Calu3 (cell line): ENCODE data around the gene GRK5. TPM values are rescaled to one million over a fixed set of nuclear protein-coding genes. Genes with fewer than 3 reads are reported as not detected.

Experiments
- BruUV-seq: library from RNA; stranded (reverse); fragments of 400-500 nt; replicated peaks from 2 replicates; lab custom pipeline; 2021; lab: Mats Ljungman, UMichigan
- CTCF ChIA-PET: fragments of 300-600 bp; sonication (Branson Sonifier 250); formaldehyde crosslinking; loops from one replicate; lab custom pipeline; 2022; ENCODE audit warnings: antibody characterized with exemption; lab: Charles Lee
- DNase-seq: peaks from one replicate; pipeline ENCODE4 v3.0.0; 2022
- H3K27ac Mint-ChIP-seq: one replicate; pipeline ENCODE4 v1.8.0; 2022; ENCODE audit warnings: mixed read lengths; ENCODE audit not compliant: unreplicated experiment
- H3K27me3 Mint-ChIP-seq: one replicate; pipeline ENCODE4 v1.8.0; 2022; ENCODE audit warnings: mixed read lengths; ENCODE audit not compliant: unreplicated experiment
- H3K36me3 Mint-ChIP-seq: one replicate; pipeline ENCODE4 v1.8.0; 2022; ENCODE audit warnings: mild to moderate bottlenecking, moderate library complexity, mixed read lengths; ENCODE audit not compliant: insufficient read depth, unreplicated experiment
- H3K4me1 Mint-ChIP-seq: one replicate; pipeline ENCODE4 v1.8.0; 2022; ENCODE audit warnings: mild to moderate bottlenecking, low read depth, mixed read lengths; ENCODE audit not compliant: unreplicated experiment
- H3K4me3 Mint-ChIP-seq: one replicate; pipeline ENCODE4 v1.8.0; 2022; ENCODE audit warnings: mild to moderate bottlenecking, low read depth, moderate library complexity, mixed read lengths; ENCODE audit not compliant: unreplicated experiment
- H3K9me3 Mint-ChIP-seq: one replicate; pipeline ENCODE4 v1.8.0; 2022; ENCODE audit warnings: low read depth, mixed read lengths; ENCODE audit not compliant: unreplicated experiment
- intact Hi-C: fragments of 100-400 bp; cut with micrococcal nuclease; formaldehyde crosslinking; loops from one replicate; pipeline ENCODE4 v1.10.0; 2022; ENCODE audit not compliant: unreplicated experiment
- total RNA-seq: library from RNA; stranded (reverse); gene quantifications from 2 replicates; pipeline ENCODE4 v1.2.3, GENCODE V29; 2022
- TF ChIP-seq, protein P1 (sequence below): fragments of 200-600 bp; IDR thresholded peaks from one replicate; pipeline ENCODE4 v1.8.0; 2022; ENCODE audit warnings: antibody characterized with exemption; ENCODE audit not compliant: unreplicated experiment

Gene GRK5
- total RNA-seq, 1 experiment from 2014 or later = 4.4 TPM

DNA sequence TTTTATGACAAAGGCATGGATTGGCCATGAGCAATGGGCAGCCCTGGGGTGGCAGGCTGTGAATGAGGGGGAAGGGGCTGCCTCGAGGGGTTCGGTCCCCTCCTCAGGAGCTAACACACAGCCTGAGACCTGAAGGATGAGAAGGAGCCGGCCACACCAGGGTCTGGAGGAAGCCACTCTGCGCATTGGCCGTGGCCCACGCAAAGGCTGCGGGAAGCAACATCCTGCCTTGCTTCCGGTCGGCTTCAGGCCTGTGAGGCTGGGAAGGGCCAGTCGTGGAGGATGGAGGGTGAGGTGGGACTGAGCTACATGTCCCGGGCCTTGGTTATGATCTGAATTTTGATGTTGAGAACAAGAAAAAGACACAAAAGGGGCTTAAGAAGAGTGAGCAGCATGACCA lies 285.8 kb downstream of the GRK5 start:
- H3K4me3 Mint-ChIP-seq = no peak overlapping the region
- H3K4me1 Mint-ChIP-seq = no peaks in the 10 kb centered on the region
- CTCF ChIA-PET = no interaction called here
- TF ChIP-seq, protein P1, sequence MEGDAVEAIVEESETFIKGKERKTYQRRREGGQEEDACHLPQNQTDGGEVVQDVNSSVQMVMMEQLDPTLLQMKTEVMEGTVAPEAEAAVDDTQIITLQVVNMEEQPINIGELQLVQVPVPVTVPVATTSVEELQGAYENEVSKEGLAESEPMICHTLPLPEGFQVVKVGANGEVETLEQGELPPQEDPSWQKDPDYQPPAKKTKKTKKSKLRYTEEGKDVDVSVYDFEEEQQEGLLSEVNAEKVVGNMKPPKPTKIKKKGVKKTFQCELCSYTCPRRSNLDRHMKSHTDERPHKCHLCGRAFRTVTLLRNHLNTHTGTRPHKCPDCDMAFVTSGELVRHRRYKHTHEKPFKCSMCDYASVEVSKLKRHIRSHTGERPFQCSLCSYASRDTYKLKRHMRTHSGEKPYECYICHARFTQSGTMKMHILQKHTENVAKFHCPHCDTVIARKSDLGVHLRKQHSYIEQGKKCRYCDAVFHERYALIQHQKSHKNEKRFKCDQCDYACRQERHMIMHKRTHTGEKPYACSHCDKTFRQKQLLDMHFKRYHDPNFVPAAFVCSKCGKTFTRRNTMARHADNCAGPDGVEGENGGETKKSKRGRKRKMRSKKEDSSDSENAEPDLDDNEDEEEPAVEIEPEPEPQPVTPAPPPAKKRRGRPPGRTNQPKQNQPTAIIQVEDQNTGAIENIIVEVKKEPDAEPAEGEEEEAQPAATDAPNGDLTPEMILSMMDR = no peak
- no peaks in the 10 kb centered on the region for H3K27me3 Mint-ChIP-seq
- H3K27ac Mint-ChIP-seq = no peak overlapping the region
- H3K36me3 Mint-ChIP-seq = no peaks in the 10 kb centered on the region
- DNase-seq = no peak
- no TSS peak for BruUV-seq
- intact Hi-C loops = no loop called here
- no peaks in the 10 kb centered on the region for H3K9me3 Mint-ChIP-seq

DNA sequence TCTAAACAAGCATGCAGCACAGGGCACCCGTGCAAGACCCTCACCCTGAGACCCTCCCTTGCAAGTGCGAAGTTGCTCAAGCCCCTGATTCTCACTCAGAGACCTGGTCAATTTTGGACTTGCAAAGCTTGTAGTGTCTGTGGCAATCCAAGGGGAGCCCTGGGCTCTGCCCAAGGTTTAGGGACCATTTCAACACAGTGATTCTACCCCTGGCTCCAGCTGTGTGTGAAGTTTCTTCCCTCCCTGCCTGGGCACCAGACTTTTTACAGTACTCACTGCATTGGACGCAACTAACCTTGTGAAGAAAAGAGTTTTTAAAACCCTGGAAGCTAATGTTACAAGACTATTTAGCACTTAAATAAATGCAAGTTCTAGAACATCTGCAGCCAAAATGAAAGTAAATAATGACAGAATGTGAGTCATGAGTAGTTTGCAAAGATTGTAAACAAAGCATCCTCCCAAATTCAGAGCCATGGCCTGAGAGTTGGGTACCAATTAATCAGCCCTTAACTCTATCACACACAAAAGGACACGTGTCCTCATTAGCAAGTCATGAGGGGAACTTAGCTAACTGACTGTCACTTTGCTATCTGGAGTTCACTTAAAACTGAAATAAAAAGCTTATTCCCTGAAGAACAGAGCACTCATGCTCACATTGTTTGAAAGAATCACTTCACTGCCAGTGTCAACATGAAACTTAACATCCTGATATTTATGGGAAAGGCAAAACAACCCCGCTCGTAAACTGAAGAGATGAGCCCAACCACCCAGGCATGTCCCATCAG lies 287.1 kb downstream of the GRK5 start:
- Mint-ChIP-seq H3K27ac (no peak overlapping the region), H3K27me3 (no peaks in the 10 kb centered on the region), H3K4me1 (no peaks in the 10 kb centered on the region), H3K36me3 (no peaks in the 10 kb centered on the region), H3K4me3 (no peak overlapping the region), H3K9me3 (no peaks in the 10 kb centered on the region)
- no peak for DNase-seq
- intact Hi-C loops = no loop called here
- TF ChIP-seq, protein P1 = no peak
- no TSS peak for BruUV-seq
- CTCF ChIA-PET = no interaction called here

DNA sequence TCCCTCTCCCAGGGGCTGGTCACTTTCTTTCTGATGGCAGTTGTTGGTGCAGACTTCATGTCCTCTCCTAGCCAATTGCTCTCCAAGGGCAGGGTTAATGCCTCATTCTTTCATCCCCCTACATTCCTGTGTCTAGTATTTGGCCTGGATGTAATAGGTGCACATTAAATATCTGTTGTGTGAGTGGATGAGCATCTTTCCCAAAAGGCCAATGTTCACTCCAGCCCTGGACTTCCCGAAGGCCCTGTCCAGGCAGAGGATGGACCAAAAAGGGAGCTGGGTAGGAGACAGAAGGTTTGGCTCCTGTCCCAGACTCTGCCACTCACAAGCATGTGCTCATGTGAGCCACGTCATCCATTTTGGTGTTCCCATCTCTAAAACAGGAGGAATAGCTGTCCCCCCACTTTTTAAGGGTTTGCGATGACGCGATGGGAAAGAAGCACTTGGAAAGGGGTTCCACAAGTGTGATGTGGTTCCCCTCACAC lies 287.7 kb downstream of the GRK5 start:
- Mint-ChIP-seq H3K36me3 (no peaks in the 10 kb centered on the region), H3K27ac (no peak overlapping the region), H3K27me3 (no peaks in the 10 kb centered on the region), H3K4me1 (no peaks in the 10 kb centered on the region), H3K9me3 (no peaks in the 10 kb centered on the region), H3K4me3 (no peak overlapping the region)
- CTCF ChIA-PET = no interaction called here
- no TSS peak for BruUV-seq
- intact Hi-C loops = no loop called here
- TF ChIP-seq, protein P1 = no peak
- DNase-seq = no peak

DNA sequence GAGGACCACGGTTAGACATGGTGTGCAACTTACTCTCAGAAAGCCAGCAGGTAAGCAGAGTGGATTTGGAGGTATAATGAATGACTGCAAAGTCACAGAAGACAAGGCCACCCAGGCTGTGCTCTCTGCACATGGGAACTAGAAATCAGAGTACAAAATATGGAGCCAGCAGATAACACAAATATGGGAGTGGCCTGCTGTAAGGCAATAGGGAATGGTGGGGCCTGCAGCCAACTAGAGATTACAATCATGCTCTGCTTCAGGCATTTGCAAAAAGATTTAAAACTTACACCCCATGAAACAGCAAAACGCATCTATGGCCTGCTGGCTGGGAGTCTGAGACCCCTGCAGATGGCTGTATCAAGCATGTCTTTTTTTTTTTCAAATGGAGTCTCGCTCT lies 288.2 kb downstream of the GRK5 start:
- no peaks in the 10 kb centered on the region for H3K36me3 Mint-ChIP-seq
- CTCF ChIA-PET = no interaction called here
- BruUV-seq = no TSS peak
- intact Hi-C loops = no loop called here
- H3K27ac Mint-ChIP-seq = no peak overlapping the region
- TF ChIP-seq, protein P1 = no peak
- no peaks in the 10 kb centered on the region for H3K4me1 Mint-ChIP-seq
- no peak for DNase-seq
- no peaks in the 10 kb centered on the region for H3K9me3 Mint-ChIP-seq
- H3K27me3 Mint-ChIP-seq = no peaks in the 10 kb centered on the region
- H3K4me3 Mint-ChIP-seq = no peak overlapping the region
